HepG2 (cell line): ENCODE measurements around the gene HOXB4. TPM values are rescaled to one million over a fixed set of nuclear protein-coding genes. Genes with fewer than 3 reads are reported as not detected.

ENCODE experiments used
- ASH2L ChIP-seq: fragments of 300-600, 200-600 bp; sonication (generic); IDR thresholded peaks from 2 replicates; pipeline ENCODE4 v1.7.0; 2017; ENCODE audit warnings: low read depth, mild to moderate bottlenecking, moderate library complexity, mixed read lengths, low read length; ENCODE audit not compliant: insufficient read length
- CC2D1A ChIP-seq: sonication (generic); formaldehyde crosslinking; IDR thresholded peaks from 2 replicates; pipeline ENCODE4 v1.8.1; 2023; ENCODE audit warnings: mild to moderate bottlenecking, missing genetic modification reagents
- CCAR2 ChIP-seq: fragments of 200-400 bp; formaldehyde crosslinking; optimal IDR thresholded peaks from 2 replicates; pipeline ENCODE3; 2018; ENCODE audit warnings: low read depth, mild to moderate bottlenecking, low read length, moderate library complexity
- FOXC1 ChIP-seq: sonication (generic); formaldehyde crosslinking; IDR thresholded peaks from 2 replicates; pipeline ENCODE4 v1.8.0; 2022; ENCODE audit warnings: mild to moderate bottlenecking, missing genetic modification reagents, borderline replicate concordance
- MZF1 ChIP-seq: sonication (generic); formaldehyde crosslinking; IDR thresholded peaks from 2 replicates; pipeline ENCODE4 v1.8.1; 2023; ENCODE audit warnings: mild to moderate bottlenecking, missing genetic modification reagents, borderline replicate concordance
- NFE2 ChIP-seq: sonication (generic); formaldehyde crosslinking; IDR thresholded peaks from 2 replicates; pipeline ENCODE4 v1.4.0; 2020; ENCODE audit warnings: missing genetic modification reagents
- NFE2L2 ChIP-seq: fragments of 150-350 bp; IDR thresholded peaks from 2 replicates; pipeline ENCODE4 v1.6.1; 2014; ENCODE audit warnings: low read length
- RNF2 ChIP-seq: fragments of 450-650 bp; conservative IDR thresholded peaks from 2 replicates; pipeline ENCODE4 v1.6.1; 2016; ENCODE audit warnings: low read depth
- SAFB2 ChIP-seq: sonication (generic); formaldehyde crosslinking; IDR thresholded peaks from 2 replicates; pipeline ENCODE4 v1.5.1; 2020; ENCODE audit warnings: missing genetic modification reagents, low read depth, mild to moderate bottlenecking, borderline replicate concordance
- SIN3B ChIP-seq: fragments of 150-350 bp; IDR thresholded peaks from 2 replicates; pipeline ENCODE4 v1.6.1; 2014; ENCODE audit warnings: low read length
- SP4 ChIP-seq: sonication (generic); formaldehyde crosslinking; IDR thresholded peaks from 2 replicates; pipeline ENCODE4 v1.8.1; 2023; ENCODE audit warnings: mild to moderate bottlenecking, missing genetic modification reagents
- SRY ChIP-seq: sonication (generic); formaldehyde crosslinking; IDR thresholded peaks from 2 replicates; pipeline ENCODE4 v1.8.0; 2022; ENCODE audit warnings: mild to moderate bottlenecking, missing genetic modification reagents
- ZBTB21 ChIP-seq: sonication (generic); formaldehyde crosslinking; IDR thresholded peaks from 2 replicates; pipeline ENCODE4 v1.4.0; 2020; ENCODE audit warnings: missing genetic modification reagents
- ZNF549 ChIP-seq: sonication (generic); formaldehyde crosslinking; IDR thresholded peaks from 2 replicates; pipeline ENCODE4 v1.5.0; 2020; ENCODE audit warnings: missing genetic modification reagents
- ZNF589 ChIP-seq: sonication (generic); formaldehyde crosslinking; conservative IDR thresholded peaks from 2 replicates; pipeline ENCODE4 v1.8.0; 2022; ENCODE audit warnings: mild to moderate bottlenecking, moderate library complexity, missing genetic modification reagents
- ZNF777 ChIP-seq: sonication (generic); formaldehyde crosslinking; IDR thresholded peaks from 2 replicates; pipeline ENCODE4 v1.4.0; 2020; ENCODE audit warnings: missing genetic modification reagents
- polyA plus RNA-seq, 8 experiments: library from polyadenylated mRNA; depleted of rRNA in 3 of 8; stranded (reverse) in 7 of 8; unstranded in 1 of 8; fragments of >200 nt; fragmentation: Illumina TruSeq in 4 of 8; extraction: Trizol in 4 of 8; gene quantifications; 2 replicates each; pipeline versions ENCODE4 v1.2.1 to v1.2.3, GENCODE V29; 2011 to 2016; ENCODE audit warnings: low read depth in 4 of 8, missing spikeins in 1 of 8, mixed read lengths in 1 of 8; ENCODE audit not compliant: insufficient read depth in 1 of 8
- total RNA-seq, 5 experiments: library from RNA; depleted of rRNA; stranded (reverse); fragments of >200 nt; fragmentation: Illumina TruSeq; extraction: Trizol; gene quantifications; 2 replicates each; pipeline ENCODE4 v1.2.3, GENCODE V29; 2016; ENCODE audit warnings: low read depth in 1 of 5
- TF ChIP-seq, protein P1 (sequence below): sonication (generic); formaldehyde crosslinking; IDR thresholded peaks from 2 replicates; pipeline ENCODE4 v1.5.1; 2020; ENCODE audit warnings: mild to moderate bottlenecking, missing genetic modification reagents, borderline replicate concordance
- TF ChIP-seq, protein P2 (sequence below): sonication (generic); formaldehyde crosslinking; IDR thresholded peaks from 2 replicates; pipeline ENCODE4 v1.4.0; 2020; ENCODE audit warnings: low read depth, missing genetic modification reagents
- TF ChIP-seq, protein P3 (sequence below): IDR thresholded peaks from 2 replicates; pipeline ENCODE4 v1.6.1; 2016; ENCODE audit warnings: mild to moderate bottlenecking
- TF ChIP-seq, protein P4 (sequence below): sonication (generic); formaldehyde crosslinking; IDR thresholded peaks from 2 replicates; pipeline ENCODE4 v1.4.0; 2020; ENCODE audit warnings: missing genetic modification reagents
- TF ChIP-seq, protein P5 (sequence below): sonication (generic); formaldehyde crosslinking; IDR thresholded peaks from 2 replicates; pipeline ENCODE4 v1.8.0; 2022; ENCODE audit warnings: missing genetic modification reagents, mild to moderate bottlenecking, inconsistent platforms, borderline replicate concordance

Gene HOXB4
- total and polyA plus RNA-seq, 2 of the 13 experiments (the other 11 are each of a cell fraction or from before 2014, with no cell fraction given), result not detected

DNA sequence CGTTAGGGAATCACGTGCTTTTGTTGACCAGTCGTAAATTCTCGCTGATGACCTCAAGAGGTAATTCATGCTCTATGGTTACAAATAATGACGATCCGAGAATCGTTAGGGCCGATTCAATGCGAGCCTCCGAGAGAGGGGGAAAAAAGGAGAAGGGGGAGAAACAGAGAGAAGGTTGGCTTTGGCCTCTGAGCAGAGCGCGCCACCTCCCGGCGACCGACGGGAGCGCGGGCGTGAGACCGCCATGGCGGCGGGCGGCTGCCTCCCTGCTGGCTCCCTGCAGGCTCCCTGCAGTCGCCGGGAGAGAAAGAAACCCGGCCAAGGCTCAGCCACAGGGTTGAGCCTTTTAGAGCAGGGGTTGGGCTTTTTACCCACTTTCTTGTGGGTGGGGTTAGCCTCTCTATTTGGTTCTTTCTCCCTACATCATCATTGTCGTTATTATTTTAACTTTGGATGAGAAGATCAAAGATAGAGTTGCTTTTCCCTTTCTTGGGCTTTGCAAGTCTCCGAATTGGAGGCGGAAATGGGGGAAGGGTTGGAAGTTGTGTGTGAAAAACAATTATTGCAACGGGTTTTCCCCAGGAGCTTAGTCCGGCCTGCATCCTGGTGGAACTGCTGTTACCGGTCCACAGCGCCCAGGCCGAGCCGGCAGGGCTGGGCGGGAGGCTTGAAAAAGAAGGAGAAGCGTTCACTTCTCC lies 15.8 kb upstream of the HOXB4 start (continued):
- TF ChIP-seq SAFB2 (CRISPR knock-in tag) (no peak), SRY (CRISPR knock-in tag) (no peak), ASH2L (no peak), NFE2L2 (no peak), ZNF549 (CRISPR knock-in tag) (no peak), CC2D1A (CRISPR knock-in tag) (no peak), NFE2 (CRISPR knock-in tag) (no peak), FOXC1 (no peak), SIN3B (no peak), ZNF589 (CRISPR knock-in tag) (no peak), ZNF777 (CRISPR knock-in tag) (no peak), SP4 (CRISPR knock-in tag) (no peak), RNF2 (peak; percentile 66; the same call in 1 of the 2 replicates), CCAR2 (no peak), MZF1 (CRISPR knock-in tag) (no peak), ZBTB21 (CRISPR knock-in tag) (no peak)
- TF ChIP-seq, protein P1, sequence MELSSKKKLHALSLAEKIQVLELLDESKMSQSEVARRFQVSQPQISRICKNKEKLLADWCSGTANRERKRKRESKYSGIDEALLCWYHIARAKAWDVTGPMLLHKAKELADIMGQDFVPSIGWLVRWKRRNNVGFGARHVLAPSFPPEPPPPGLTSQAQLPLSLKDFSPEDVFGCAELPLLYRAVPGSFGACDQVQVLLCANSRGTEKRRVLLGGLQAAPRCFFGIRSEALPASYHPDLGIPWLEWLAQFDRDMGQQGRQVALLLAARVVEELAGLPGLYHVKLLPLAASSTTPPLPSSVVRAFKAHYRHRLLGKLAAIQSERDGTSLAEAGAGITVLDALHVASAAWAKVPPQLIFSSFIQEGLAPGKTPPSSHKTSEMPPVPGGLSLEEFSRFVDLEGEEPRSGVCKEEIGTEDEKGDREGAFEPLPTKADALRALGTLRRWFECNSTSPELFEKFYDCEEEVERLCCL, result no peak
- TF ChIP-seq, protein P2, sequence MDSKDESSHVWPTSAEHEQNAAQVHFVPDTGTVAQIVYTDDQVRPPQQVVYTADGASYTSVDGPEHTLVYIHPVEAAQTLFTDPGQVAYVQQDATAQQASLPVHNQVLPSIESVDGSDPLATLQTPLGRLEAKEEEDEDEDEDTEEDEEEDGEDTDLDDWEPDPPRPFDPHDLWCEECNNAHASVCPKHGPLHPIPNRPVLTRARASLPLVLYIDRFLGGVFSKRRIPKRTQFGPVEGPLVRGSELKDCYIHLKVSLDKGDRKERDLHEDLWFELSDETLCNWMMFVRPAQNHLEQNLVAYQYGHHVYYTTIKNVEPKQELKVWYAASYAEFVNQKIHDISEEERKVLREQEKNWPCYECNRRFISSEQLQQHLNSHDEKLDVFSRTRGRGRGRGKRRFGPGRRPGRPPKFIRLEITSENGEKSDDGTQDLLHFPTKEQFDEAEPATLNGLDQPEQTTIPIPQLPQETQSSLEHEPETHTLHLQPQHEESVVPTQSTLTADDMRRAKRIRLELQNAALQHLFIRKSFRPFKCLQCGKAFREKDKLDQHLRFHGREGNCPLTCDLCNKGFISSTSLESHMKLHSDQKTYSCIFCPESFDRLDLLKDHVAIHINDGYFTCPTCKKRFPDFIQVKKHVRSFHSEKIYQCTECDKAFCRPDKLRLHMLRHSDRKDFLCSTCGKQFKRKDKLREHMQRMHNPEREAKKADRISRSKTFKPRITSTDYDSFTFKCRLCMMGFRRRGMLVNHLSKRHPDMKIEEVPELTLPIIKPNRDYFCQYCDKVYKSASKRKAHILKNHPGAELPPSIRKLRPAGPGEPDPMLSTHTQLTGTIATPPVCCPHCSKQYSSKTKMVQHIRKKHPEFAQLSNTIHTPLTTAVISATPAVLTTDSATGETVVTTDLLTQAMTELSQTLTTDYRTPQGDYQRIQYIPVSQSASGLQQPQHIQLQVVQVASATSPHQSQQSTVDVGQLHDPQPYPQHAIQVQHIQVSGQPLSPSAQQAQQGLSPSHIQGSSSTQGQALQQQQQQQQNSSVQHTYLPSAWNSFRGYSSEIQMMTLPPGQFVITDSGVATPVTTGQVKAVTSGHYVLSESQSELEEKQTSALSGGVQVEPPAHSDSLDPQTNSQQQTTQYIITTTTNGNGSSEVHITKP (CRISPR knock-in tag), result no peak
- TF ChIP-seq, protein P3, sequence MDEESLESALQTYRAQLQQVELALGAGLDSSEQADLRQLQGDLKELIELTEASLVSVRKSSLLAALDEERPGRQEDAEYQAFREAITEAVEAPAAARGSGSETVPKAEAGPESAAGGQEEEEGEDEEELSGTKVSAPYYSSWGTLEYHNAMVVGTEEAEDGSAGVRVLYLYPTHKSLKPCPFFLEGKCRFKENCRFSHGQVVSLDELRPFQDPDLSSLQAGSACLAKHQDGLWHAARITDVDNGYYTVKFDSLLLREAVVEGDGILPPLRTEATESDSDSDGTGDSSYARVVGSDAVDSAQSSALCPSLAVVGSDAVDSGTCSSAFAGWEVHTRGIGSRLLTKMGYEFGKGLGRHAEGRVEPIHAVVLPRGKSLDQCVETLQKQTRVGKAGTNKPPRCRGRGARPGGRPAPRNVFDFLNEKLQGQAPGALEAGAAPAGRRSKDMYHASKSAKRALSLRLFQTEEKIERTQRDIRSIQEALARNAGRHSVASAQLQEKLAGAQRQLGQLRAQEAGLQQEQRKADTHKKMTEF (CRISPR knock-in tag), result peak; percentile 33; the same call in 1 of the 2 replicates
- TF ChIP-seq, protein P4, sequence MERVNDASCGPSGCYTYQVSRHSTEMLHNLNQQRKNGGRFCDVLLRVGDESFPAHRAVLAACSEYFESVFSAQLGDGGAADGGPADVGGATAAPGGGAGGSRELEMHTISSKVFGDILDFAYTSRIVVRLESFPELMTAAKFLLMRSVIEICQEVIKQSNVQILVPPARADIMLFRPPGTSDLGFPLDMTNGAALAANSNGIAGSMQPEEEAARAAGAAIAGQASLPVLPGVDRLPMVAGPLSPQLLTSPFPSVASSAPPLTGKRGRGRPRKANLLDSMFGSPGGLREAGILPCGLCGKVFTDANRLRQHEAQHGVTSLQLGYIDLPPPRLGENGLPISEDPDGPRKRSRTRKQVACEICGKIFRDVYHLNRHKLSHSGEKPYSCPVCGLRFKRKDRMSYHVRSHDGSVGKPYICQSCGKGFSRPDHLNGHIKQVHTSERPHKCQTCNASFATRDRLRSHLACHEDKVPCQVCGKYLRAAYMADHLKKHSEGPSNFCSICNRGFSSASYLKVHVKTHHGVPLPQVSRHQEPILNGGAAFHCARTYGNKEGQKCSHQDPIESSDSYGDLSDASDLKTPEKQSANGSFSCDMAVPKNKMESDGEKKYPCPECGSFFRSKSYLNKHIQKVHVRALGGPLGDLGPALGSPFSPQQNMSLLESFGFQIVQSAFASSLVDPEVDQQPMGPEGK, result peak; percentile 57
- TF ChIP-seq, protein P5, sequence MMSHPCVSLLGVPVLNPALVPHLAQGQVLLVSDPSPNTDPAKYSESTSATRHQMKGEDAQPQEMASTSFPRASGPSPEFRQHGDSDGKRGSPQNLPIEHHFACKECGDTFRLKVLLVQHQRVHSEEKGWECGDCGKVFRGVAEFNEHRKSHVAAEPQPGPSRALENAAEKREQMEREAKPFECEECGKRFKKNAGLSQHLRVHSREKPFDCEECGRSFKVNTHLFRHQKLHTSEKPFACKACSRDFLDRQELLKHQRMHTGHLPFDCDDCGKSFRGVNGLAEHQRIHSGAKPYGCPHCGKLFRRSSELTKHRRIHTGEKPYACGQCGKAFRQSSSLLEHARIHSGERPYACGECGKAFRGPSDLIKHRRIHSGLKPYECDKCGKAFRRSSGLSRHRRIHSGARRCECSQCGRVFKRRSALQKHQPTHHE, result no peak
